K562 (cell line): ENCODE data around the gene PTP4A2. TPM values are rescaled to one million over a fixed set of nuclear protein-coding genes. Genes with fewer than 3 reads are reported as not detected.

Source experiments
- CHD2 ChIP-seq: IDR thresholded peaks from 2 replicates; pipeline ENCODE4 v1.6.1; 2011; ENCODE audit warnings: low read depth, low read length
- DMBX1 ChIP-seq: fragments of 250-450 bp; sonication (Bioruptor Pico); IDR thresholded peaks from 2 replicates; pipeline ENCODE4 v1.8.0; 2022; ENCODE audit warnings: inconsistent platforms, mild to moderate bottlenecking, moderate library complexity, borderline replicate concordance
- E2F6 ChIP-seq, 2 experiments: IDR thresholded peaks; 2 replicates each; pipeline ENCODE4 v1.6.1; 2011; ENCODE audit warnings: borderline replicate concordance in 1 of 2, control low read depth in 1 of 2, low read depth in 1 of 2, low read length in 1 of 2, mild to moderate bottlenecking in 1 of 2, mixed read lengths in 1 of 2, moderate library complexity in 1 of 2; ENCODE audit not compliant: insufficient read depth in 1 of 2, insufficient read length in 1 of 2, poor library complexity in 1 of 2, severe bottlenecking in 1 of 2; ENCODE audit errors: extremely low read depth in 1 of 2
- HNRNPLL ChIP-seq: fragments of 200-400 bp; formaldehyde crosslinking; IDR thresholded peaks from 2 replicates; pipeline ENCODE4 v1.6.1; 2017; ENCODE audit warnings: low read length, low read depth, mild to moderate bottlenecking; ENCODE audit not compliant: poor library complexity, severe bottlenecking
- JUNB ChIP-seq: fragments of 450-650 bp; formaldehyde crosslinking; conservative IDR thresholded peaks from 2 replicates; pipeline ENCODE4 v1.4.0; 2020; ENCODE audit warnings: mild to moderate bottlenecking
- KLF6 ChIP-seq: fragments of 250-450 bp; sonication (Bioruptor Pico); IDR thresholded peaks from 2 replicates; pipeline ENCODE4 v1.4.0; 2020; ENCODE audit warnings: mild to moderate bottlenecking, moderate library complexity, borderline replicate concordance
- MCM2 ChIP-seq: fragments of 450-650 bp; IDR thresholded peaks from 2 replicates; pipeline ENCODE4 v1.6.1; 2017; ENCODE audit warnings: low read depth, mild to moderate bottlenecking
- MNT ChIP-seq, 2 experiments: fragments of 450-650 bp; conservative IDR thresholded peaks; 2 replicates each; pipeline ENCODE4 v1.6.1; 2017; ENCODE audit warnings: mild to moderate bottlenecking in 2 of 2, moderate library complexity in 2 of 2
- MTA3 ChIP-seq: fragments of 450-650 bp; formaldehyde crosslinking; IDR thresholded peaks from 2 replicates; pipeline ENCODE4 v1.6.1; 2017; ENCODE audit warnings: mild to moderate bottlenecking, borderline replicate concordance
- NCOA6 ChIP-seq: fragments of 450-650 bp; IDR thresholded peaks from 2 replicates; pipeline ENCODE4 v1.6.1; 2017; ENCODE audit warnings: mild to moderate bottlenecking
- POLR2H ChIP-seq: IDR thresholded peaks from 2 replicates; pipeline ENCODE4 v1.6.1; 2016; ENCODE audit warnings: missing genetic modification characterization, low read depth, mild to moderate bottlenecking, control low read depth, missing compliant biosample characterization, moderate library complexity
- SRSF3 ChIP-seq: fragments of 200-400 bp; formaldehyde crosslinking; IDR thresholded peaks from 2 replicates; pipeline ENCODE4 v1.6.1; 2016; ENCODE audit warnings: mild to moderate bottlenecking, low read length, moderate library complexity; ENCODE audit not compliant: insufficient read depth
- ZNF263 ChIP-seq: sonication (generic); formaldehyde crosslinking; IDR thresholded peaks from 2 replicates; pipeline ENCODE4 v1.8.0; 2022; ENCODE audit warnings: mild to moderate bottlenecking, missing genetic modification reagents, borderline replicate concordance
- ZNF589 ChIP-seq: fragments of 200-800 bp; sonication (Bioruptor generic); IDR thresholded peaks from 2 replicates; pipeline ENCODE4 v1.6.1; 2016; ENCODE audit warnings: low read depth, missing genetic modification characterization, missing compliant biosample characterization
- ZSCAN32 ChIP-seq: fragments of 450-650 bp; formaldehyde crosslinking; IDR thresholded peaks from 2 replicates; pipeline ENCODE4 v1.4.0; 2020; ENCODE audit warnings: mild to moderate bottlenecking, moderate library complexity
- polyA plus RNA-seq, 8 experiments: library from polyadenylated mRNA; depleted of rRNA in 4 of 8; stranded (reverse) in 5 of 8; unstranded in 3 of 8; fragments of >200 nt; fragmentation: Nextera tagmentation in 2 of 8; fragmentation: Illumina TruSeq in 1 of 8; extraction: Ambion mirVana in 2 of 8; extraction: Trizol in 1 of 8; gene quantifications; 2 replicates each; pipeline versions ENCODE4 v1.2.1 to v1.2.3, GENCODE V29; 2011 to 2014; ENCODE audit warnings: inconsistent platforms in 1 of 8, missing spikeins in 1 of 8
- total RNA-seq, 7 experiments: library from RNA; depleted of rRNA in 6 of 7; stranded (reverse); fragments of >200 nt in 6 of 7; fragmentation: Illumina TruSeq in 2 of 7; extraction: Trizol in 2 of 7; gene quantifications; 2 replicates each; pipeline versions ENCODE4 v1.2.1 to v1.2.3, GENCODE V29; 2011 to 2021; ENCODE audit warnings: low replicate concordance in 1 of 7
- TF ChIP-seq, protein P1 (sequence below): IDR thresholded peaks from 2 replicates; pipeline ENCODE4 v1.6.1; 2012; ENCODE audit warnings: low read depth, low read length, improper control_type of control experiment, borderline replicate concordance
- TF ChIP-seq, protein P2 (sequence below): fragments of 450-650 bp; formaldehyde crosslinking; IDR thresholded peaks from 2 replicates; pipeline ENCODE4 v1.4.0; 2022; ENCODE audit warnings: mild to moderate bottlenecking, moderate library complexity
- TF ChIP-seq, protein P3 (sequence below): fragments of 250-450 bp; sonication (Bioruptor Pico); IDR thresholded peaks from 2 replicates; pipeline ENCODE4 v1.5.1; 2021; ENCODE audit warnings: mild to moderate bottlenecking
- TF ChIP-seq, protein P4 (sequence below): fragments of 450-650 bp; conservative IDR thresholded peaks from 2 replicates; pipeline ENCODE4 v1.6.1; 2016; ENCODE audit warnings: missing genetic modification characterization, low read depth, mild to moderate bottlenecking, missing compliant biosample characterization, moderate library complexity

The PTP4A2 gene
- total and polyA plus RNA-seq, 9 of the 15 experiments (the other 6 are each of a cell fraction or from before 2014, with no cell fraction given): 197 to 870 (median 480) TPM

- TF ChIP-seq, protein P1, sequence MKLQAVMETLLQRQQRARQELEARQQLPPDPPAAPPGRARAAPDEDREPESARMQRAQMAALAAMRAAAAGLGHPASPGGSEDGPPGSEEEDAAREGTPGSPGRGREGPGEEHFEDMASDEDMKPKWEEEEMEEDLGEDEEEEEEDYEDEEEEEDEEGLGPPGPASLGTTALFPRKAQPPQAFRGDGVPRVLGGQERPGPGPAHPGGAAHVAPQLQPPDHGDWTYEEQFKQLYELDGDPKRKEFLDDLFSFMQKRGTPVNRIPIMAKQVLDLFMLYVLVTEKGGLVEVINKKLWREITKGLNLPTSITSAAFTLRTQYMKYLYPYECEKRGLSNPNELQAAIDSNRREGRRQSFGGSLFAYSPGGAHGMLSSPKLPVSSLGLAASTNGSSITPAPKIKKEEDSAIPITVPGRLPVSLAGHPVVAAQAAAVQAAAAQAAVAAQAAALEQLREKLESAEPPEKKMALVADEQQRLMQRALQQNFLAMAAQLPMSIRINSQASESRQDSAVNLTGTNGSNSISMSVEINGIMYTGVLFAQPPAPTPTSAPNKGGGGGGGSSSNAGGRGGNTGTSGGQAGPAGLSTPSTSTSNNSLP: peak; percentile 78
- TF ChIP-seq SRSF3: no peak
- TF ChIP-seq, protein P2, sequence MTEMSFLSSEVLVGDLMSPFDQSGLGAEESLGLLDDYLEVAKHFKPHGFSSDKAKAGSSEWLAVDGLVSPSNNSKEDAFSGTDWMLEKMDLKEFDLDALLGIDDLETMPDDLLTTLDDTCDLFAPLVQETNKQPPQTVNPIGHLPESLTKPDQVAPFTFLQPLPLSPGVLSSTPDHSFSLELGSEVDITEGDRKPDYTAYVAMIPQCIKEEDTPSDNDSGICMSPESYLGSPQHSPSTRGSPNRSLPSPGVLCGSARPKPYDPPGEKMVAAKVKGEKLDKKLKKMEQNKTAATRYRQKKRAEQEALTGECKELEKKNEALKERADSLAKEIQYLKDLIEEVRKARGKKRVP (CRISPR knock-in tag): no peak
- TF ChIP-seq, protein P3, sequence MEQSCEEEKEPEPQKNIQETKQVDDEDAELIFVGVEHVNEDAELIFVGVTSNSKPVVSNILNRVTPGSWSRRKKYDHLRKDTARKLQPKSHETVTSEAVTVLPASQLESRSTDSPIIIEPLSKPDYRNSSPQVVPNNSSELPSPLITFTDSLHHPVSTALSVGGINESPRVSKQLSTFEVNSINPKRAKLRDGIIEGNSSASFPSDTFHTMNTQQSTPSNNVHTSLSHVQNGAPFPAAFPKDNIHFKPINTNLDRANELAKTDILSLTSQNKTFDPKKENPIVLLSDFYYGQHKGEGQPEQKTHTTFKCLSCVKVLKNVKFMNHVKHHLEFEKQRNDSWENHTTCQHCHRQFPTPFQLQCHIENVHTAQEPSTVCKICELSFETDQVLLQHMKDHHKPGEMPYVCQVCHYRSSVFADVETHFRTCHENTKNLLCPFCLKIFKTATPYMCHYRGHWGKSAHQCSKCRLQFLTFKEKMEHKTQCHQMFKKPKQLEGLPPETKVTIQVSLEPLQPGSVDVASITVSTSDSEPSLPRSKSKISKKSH (CRISPR knock-in tag): no peak
- TF ChIP-seq ZSCAN32: no peak
- no peak for TF ChIP-seq CHD2
- no peak for TF ChIP-seq E2F6 (IDR thresholded peaks at IDR 0.05; ENCODE audit: borderline replicate concordance in 1 of 2, extremely low read depth in 1 of 2, insufficient read depth in 1 of 2, insufficient read length in 1 of 2, low read depth in 1 of 2, low read length in 1 of 2, poor library complexity in 1 of 2, severe bottlenecking in 1 of 2)
- TF ChIP-seq KLF6: no peak
- TF ChIP-seq ZNF263: no peak
- TF ChIP-seq JUNB (CRISPR knock-in tag): 0 out of 2 replicates have a peak, but pooled peaks have one; percentile 38
- no peak for TF ChIP-seq MNT (conservative IDR thresholded peaks at IDR 0.05)
- TF ChIP-seq, protein P4, sequence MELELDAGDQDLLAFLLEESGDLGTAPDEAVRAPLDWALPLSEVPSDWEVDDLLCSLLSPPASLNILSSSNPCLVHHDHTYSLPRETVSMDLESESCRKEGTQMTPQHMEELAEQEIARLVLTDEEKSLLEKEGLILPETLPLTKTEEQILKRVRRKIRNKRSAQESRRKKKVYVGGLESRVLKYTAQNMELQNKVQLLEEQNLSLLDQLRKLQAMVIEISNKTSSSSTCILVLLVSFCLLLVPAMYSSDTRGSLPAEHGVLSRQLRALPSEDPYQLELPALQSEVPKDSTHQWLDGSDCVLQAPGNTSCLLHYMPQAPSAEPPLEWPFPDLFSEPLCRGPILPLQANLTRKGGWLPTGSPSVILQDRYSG (tag): no peak
- TF ChIP-seq POLR2H: 0 out of 2 replicates have a peak, but pooled peaks have one; percentile 45
- no peak for TF ChIP-seq MCM2
- TF ChIP-seq ZNF589 (CRISPR knock-in tag): no peak
- no peak for TF ChIP-seq DMBX1 (CRISPR knock-in tag)
- no peak for TF ChIP-seq HNRNPLL
- no peak for TF ChIP-seq MTA3
- no peak for TF ChIP-seq NCOA6
Measured at GRCh38 chr1:31931593-31932225, 6.5 kb downstream of the PTP4A2 start (continued).
